Stimulated activated CD8-positive, alpha-beta memory T cell treated with anti-CD3 and anti-CD28 coated beads, Interleukin-15, amount 100 ng/mL, for 48 hours (primary cell): ENCODE measurements around the gene GPR82.
A peak's percentile ranks its signal among the peaks of the same experiment; 100 is the strongest.
"Not testable (repeated sequence)": the region's sequence is repeated elsewhere in the genome, so short reads cannot be mapped to it uniquely, and the experiment has no call there.

Experiments used
- DNase-seq, 2 donors: peaks; one replicate each; pipeline ENCODE4 v3.0.0-alpha.2; 2020; ENCODE audit warnings: low read depth in 2 of 2

GPR82 gene

DNA sequence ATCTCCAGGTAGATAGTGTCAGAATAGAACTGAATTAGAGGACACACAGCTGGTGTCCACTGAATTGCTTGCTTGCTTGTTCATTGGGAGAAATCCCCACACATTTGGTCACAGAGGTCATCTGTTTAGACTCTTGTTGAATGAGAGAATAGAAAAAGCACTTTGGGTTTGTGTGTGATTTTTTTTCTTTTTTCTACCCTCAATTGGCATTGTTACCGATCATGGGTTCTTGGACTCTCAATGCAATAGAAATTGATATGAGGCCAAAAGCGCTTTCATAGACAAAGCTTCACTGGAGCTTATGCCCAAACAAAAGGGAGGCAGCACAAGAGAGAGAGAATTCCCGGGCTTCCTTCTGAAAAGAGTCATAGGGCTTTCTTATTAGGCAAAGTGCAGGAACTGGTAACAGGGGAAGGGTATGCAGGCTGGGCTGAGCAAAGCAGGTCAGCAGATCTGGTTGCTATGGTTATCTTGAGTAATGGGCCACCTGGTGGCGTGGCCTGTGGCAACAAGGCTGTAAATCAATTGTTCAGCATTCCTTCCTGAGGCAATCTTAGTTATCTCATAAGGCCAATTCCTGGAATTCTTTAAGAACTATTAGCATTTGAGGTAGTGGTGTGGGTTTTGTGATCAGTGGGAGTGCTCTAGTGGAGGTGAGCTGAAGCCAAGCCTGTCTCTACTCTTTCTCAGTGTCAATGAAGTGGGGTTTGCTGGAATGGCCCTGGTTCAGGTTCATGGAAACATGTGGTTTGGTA lies 5.3 kb upstream of the GPR82 start:
- DNase-seq, result no peak

- not testable (repeated sequence) for DNase-seq
Observed at GRCh38 chrX:41719610-41720009, 4.4 kb upstream of the GPR82 start.

- peak; percentile 51 to 52 for DNase-seq
Observed at GRCh38 chrX:41720125-41720779, 3.7 kb upstream of the GPR82 start.

DNA sequence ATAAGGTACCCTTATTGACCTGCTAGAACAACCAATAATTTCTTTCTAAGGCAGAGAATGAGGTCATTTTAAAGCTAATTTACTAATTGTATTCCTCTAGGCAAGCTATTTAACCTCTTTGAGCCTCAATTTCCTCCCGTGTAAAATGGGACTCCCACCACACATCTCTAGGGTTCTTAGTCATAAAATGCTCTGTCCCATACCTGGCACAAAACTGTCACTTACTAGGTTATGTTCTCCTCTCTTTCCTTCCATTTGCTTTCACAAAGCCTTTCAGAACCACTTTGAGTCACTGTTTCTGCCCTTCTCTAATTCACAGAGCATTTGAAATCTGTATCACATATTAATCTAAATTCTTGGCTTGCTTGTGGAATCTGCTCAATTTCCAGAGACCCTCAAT lies 2.4 kb upstream of the GPR82 start:
- DNase-seq, result no peak

GRCh38 chrX:41722214-41722613 lies 1.8 kb upstream of the GPR82 start:
- no peak for DNase-seq

- DNase-seq, result no peak
Observed at GRCh38 chrX:41722816-41723618, 964 bp upstream of the GPR82 start.

DNA sequence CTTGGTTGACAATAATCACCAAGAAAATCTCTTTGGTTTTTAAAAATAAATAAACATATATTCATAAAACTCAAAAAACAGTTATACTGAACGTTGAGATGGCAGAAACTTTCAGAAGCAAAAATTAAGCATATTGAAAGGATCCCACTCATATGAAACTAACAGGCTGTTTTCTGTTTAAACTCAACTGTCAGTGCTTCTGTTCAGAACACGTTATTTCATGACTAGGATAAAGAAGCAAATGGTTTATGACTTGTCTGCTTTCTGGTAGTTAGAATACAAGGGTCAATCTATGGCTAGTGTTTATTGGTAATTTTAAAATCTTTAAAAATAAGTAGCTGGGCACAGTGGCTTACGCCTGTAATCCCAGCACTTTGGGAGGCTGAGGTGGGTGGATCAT lies 4.1 kb downstream of the GPR82 start:
- DNase-seq, result no peak

DNA sequence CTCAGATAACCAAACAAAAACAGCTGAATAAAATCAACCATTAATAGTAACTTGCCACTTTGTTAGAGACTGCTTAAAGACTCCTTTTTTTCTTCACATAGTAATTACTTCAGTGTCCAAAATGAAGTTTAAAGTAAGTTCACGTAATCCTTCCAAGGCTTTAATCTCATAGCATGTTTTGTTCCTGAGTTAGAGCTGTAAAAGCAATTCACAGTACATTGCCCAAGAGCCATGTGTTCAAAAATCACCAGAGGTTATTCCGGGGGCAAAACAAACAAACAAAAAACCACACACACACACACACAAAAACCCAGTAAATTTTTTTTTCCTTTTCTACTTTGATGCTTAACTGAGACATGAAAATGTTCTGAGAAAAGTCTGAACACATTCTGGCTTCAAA lies 6.1 kb downstream of the GPR82 start:
- DNase-seq, result no peak

DNA sequence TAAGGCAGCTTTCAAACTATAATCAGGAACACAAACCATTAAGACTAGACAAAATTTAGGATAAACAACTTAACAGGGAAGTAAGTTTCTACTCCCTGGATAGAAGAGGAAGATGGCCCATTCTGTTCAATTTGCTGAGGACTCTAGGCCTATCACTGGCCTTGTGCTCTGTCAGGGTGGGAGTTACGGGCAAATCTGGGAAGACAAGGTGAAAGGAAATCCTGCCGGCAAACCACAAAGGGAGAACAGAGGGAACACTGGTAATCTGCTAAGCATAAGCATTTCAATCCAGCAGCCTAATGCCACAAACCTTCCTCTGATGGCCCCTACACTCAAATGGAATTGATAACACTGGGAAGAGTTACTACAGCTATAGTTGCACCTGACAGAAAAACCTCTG lies 8.3 kb downstream of the GPR82 start:
- no peak for DNase-seq

DNA sequence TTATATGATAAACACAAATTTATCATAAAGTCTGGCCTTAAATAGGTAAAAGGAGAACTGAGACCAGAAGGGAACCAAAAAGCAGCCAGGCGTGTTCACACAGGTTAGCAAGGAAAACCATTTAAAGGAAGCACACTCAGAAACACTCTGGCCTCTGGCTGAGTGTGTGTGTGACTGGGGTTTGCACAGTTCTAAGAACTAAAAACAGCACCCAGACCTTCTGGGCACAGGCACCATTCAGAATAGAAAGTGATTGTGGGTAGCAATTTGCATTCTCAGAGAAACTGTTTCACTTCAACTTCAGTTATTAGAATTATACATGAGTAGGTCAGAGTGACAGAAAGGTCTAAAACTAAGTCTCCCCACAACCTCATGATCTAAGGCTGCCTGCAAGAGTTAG lies 10.0 kb downstream of the GPR82 start:
- DNase-seq, result no peak

- no peak for DNase-seq
Observed at GRCh38 chrX:41734530-41734929, 10.5 kb downstream of the GPR82 start.

DNA sequence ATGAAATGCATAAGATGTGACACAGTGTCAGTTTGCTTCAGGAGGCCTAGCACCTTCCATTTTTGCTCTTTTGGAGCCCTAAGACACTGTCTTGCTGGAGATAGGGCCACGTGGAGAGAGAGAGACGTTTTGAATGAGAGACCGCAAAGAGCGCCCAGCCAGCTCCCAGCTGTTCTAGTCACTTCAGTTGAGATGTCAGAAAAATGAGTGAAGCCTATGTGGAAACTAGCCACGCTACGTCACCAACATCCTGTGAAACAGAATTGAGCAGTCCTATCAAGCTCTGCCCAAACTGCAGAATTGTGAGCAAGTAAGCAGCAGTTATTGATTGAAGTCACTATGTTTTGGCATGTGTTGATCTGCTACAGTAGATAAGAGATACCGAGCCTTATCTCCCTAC lies 13.1 kb downstream of the GPR82 start:
- peak; percentile 8 to 21 for DNase-seq

DNA sequence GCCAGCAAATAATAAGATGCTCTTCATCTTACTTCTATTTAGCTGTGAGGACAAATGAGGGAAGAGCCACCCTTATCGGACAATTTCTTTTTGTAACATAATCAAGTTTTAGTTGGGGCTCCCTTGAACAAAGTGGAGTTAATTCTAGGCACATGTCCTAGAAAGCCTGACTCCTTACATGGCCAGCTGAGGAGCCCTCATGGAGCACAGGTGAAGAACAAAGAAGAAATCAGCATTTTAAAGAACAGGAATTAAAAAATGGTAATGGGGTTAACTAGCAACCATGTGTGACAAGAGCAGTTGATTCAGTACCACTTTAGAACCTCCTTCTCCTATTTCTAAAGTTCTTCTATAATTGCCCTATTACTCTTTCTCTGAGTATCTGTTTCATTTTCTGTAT lies 15.9 kb downstream of the GPR82 start:
- no peak for DNase-seq

DNA sequence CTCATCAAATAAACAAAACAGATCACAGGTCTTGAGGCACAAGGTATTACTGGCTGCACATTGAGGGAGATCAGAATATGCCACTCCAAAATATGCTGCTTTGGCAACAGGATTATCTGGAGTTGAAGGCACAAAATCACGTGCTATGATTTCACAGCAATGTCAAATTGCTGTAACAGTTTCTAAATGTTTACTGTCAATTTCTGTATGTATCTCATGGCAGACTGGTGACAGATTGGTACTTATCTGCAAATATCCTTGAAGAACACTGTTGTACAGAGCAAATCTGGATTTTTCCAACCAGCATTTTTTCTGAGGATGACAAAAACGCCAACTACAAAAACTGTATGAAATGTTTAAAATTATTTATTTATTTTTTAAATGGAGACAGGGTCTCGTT lies 26.7 kb downstream of the GPR82 start:
- DNase-seq, result no peak

- no peak for DNase-seq
Observed at GRCh38 chrX:41758401-41758800, 34.4 kb downstream of the GPR82 start.

DNA sequence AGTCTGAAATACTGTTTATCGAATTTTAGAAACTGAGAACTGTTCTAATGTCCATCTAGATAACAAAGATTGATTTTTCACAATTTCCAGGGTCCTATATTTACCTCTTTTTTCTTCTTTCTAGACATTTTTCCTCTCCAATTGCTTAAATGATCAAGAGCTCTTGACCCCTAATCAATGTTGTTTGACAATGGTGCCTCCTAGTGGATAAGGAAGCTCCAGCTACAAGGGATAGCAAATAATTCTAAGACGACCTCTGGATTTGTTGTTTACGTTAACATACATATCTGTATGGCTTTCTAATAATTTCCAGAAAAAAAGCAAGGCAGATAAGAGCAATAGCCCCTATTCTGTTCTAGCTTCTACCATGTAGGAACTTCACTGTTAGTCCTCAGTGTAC lies 35.8 kb downstream of the GPR82 start:
- DNase-seq, result no peak

GRCh38 chrX:41761169-41761568 lies 37.2 kb downstream of the GPR82 start:
- no peak for DNase-seq

- no peak for DNase-seq
Observed at GRCh38 chrX:41761702-41762101, 37.7 kb downstream of the GPR82 start.

DNA sequence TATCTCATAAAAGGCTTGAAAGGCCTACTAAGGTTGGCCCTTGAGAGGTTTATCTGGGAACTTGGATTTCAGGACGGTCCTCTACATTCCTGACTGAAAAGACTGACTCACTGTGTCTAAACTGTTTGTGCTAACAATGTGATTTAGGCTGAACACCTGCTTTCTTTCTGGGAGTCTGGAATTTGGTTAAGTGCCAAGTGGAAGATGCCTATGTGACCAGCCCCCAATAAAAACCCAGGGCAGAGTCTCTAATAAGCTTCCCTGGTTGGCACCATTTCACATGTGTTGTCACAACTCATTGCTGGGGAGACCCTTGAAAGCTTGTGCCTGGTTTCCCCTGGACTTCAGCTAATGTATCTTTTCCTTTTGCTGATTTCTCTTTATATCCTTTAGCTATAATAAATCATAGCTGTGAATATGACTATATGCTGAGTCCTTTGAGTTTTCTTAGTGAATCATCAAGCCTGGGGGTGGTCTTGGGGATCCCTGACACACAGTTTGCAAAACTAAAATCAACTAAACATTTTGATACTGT lies 55.1 kb downstream of the GPR82 start:
- no peak for DNase-seq
